ENCODE measurements around the gene METTL2A.
"Not testable (repeated sequence)": the region's sequence is repeated elsewhere in the genome, so short reads cannot be mapped to it uniquely, and the experiment has no call there.

- TF ChIP-seq EZH2phosphoT487 (IDR thresholded peaks at IDR 0.05; ENCODE audit: low read depth, severe bottlenecking, unreplicated experiment); EZH2 (IDR thresholded peaks at IDR 0.05; ENCODE audit: borderline replicate concordance): not testable (repeated sequence)
- TF ChIP-seq, protein P1, sequence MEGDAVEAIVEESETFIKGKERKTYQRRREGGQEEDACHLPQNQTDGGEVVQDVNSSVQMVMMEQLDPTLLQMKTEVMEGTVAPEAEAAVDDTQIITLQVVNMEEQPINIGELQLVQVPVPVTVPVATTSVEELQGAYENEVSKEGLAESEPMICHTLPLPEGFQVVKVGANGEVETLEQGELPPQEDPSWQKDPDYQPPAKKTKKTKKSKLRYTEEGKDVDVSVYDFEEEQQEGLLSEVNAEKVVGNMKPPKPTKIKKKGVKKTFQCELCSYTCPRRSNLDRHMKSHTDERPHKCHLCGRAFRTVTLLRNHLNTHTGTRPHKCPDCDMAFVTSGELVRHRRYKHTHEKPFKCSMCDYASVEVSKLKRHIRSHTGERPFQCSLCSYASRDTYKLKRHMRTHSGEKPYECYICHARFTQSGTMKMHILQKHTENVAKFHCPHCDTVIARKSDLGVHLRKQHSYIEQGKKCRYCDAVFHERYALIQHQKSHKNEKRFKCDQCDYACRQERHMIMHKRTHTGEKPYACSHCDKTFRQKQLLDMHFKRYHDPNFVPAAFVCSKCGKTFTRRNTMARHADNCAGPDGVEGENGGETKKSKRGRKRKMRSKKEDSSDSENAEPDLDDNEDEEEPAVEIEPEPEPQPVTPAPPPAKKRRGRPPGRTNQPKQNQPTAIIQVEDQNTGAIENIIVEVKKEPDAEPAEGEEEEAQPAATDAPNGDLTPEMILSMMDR (IDR thresholded peaks at IDR 0.05; ENCODE audit: poor library complexity) = not testable (repeated sequence)
Measured at GRCh38 chr17:62494073-62494472, 70.4 kb downstream of the METTL2A start.
